NCI-H1048 (cell line): ENCODE measurements around the gene ARGFX.
"Not testable (repeated sequence)": the region's sequence is repeated elsewhere in the genome, so short reads cannot be mapped to it uniquely, and the experiment has no call there.

ENCODE experiments used
- DNase-seq: peaks from one replicate; lab custom pipeline; 2025; lab: John Stamatoyannopoulos, UW

Gene ARGFX

DNA sequence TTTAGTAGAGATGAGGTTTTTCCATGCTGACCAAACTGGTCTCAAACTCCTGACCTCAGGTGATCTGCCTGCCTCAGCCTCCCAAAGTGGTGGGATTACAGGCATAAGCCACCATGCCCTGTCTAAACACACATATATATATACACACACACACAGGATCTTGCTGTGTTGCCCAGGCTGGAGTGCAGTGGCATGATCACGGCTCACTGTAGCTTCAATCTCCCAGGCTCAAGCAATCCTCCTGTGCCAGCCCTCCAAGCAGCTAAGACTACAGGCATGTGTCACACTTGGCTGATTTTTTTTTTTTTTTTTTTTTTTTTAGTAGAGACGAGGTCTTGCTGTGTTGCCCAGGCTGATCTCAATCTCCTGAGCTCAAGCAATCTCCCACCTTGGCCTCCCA is 32.2 kb downstream of the ARGFX start:
- DNase-seq = not testable (repeated sequence)

DNA sequence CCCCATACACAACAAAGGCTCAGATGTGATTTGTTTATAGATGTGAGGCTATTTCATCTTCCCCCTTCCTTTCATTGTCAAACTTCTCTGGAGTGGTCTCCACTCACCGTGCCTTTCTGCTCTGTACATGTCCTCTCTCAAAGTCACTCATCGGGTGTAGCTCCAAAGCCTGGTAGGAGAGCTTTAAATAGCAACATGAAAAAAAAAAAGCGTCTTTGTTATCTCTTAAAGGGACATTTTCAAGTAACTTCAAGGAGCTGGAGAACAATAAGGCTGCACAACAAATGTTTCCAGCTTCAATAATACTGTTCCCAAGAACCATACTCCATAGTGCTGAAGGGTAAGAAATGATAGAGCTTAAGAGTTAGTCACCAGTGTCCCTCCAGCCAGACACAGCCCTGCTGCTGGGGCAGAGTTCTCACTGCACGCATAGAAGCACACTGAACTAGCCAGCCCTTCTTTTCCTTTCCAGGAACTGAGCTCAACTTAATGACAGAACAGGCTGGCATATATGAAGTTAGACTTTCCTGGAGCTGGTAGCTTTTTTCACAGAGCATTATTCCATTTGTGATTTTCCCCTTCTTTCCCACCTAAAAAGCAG is 33.6 kb downstream of the ARGFX start:
- DNase-seq = no peak

DNA sequence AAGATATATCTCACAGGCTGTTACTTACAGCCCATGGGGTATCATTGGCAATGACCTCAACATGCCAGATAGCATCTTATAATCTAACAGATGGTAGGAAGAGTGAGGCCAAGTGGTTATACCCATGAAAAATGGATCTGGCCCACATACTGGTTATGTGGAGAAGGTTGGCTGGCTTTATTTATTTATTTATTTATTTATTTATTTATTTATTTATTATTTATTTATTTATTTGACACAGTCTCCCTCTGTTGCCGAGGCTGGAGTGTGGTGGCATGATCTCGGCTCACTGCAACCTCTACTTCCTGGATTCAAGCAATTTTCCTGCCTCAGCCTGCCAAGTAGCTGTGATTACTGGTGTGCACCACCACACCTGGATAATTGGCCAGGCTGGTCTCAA is 37.0 kb downstream of the ARGFX start:
- DNase-seq = no peak

DNA sequence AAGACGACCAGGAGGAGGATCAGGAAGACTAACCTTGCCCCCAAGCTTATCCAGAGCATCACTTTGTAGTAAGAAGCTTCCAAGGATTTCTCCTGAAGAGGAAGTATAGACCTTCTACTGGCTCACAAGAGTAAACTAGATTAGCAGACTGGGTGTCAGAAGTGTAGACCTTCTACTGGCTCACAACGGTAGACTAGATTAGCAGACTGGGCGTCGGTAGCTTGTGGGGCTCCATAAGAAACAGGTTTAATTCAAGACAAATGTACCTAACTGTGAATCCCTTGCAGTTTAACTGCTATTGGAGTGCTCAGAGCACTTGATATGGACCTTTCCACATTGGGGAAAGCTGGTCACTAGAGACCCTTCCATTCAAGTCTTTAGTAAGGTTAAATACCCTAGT is 38.4 kb downstream of the ARGFX start:
- no peak for DNase-seq
